PC-3 (cell line): ENCODE results near the gene DIS3L2. TPM values are rescaled to one million over a fixed set of nuclear protein-coding genes. Genes with fewer than 3 reads are reported as not detected.

Experiments
- ATAC-seq: fragments of 200-7000 bp; cut with Tn5 transposase; 2 replicates; pipeline ENCODE4 v1.9.1; 2020; ENCODE audit warnings: mild to moderate bottlenecking, moderate library complexity
- BruUV-seq: library from RNA; stranded (reverse); fragments of 400-500 nt; replicated peaks from 2 replicates; lab custom pipeline; 2021; lab: Mats Ljungman, UMichigan
- CTCF ChIA-PET: fragments of 300-600 bp; sonication (Branson Sonifier 250); formaldehyde crosslinking; loops from one replicate; lab custom pipeline; 2022; ENCODE audit warnings: antibody characterized with exemption; lab: Charles Lee
- POLR2A ChIA-PET: fragments of 300-600 bp; sonication (Branson Sonifier 250); formaldehyde crosslinking; loops from one replicate; lab custom pipeline; 2022; ENCODE audit warnings: antibody characterized with exemption; ENCODE audit not compliant: unreplicated experiment; lab: Charles Lee
- DNase-seq: peaks from one replicate; pipeline ENCODE4 v3.0.0-alpha.2; 2015
- H2AFZ ChIP-seq: fragments of 300-600 bp; sonication (generic); 2 replicates; pipeline ENCODE4 v1.6.0; 2016; ENCODE audit warnings: antibody characterized with exemption, low read length
- H3F3A ChIP-seq: fragments of 300-600 bp; sonication (generic); one replicate; pipeline ENCODE4 v1.6.0; 2017; ENCODE audit warnings: antibody characterized with exemption, low read length, control low read depth, mild to moderate bottlenecking; ENCODE audit not compliant: unreplicated experiment
- H3K27ac ChIP-seq: fragments of 300-600 bp; sonication (generic); 2 replicates; pipeline ENCODE4 v1.5.1; 2016; ENCODE audit warnings: mild to moderate bottlenecking, low read length
- H3K27me3 ChIP-seq: fragments of 300-600 bp; sonication (generic); 2 replicates; pipeline ENCODE4 v1.6.1; 2016; ENCODE audit warnings: low read length, mixed read lengths
- H3K36me3 ChIP-seq: fragments of 300-600 bp; sonication (generic); 2 replicates; pipeline ENCODE4 v1.6.1; 2016; ENCODE audit warnings: low read depth, mixed run types, low read length, mixed read lengths
- H3K4me1 ChIP-seq: fragments of 300-600 bp; sonication (generic); 2 replicates; pipeline ENCODE4 v1.5.1; 2016; ENCODE audit warnings: low read length; ENCODE audit not compliant: insufficient read depth
- H3K4me2 ChIP-seq: fragments of 300-600 bp; sonication (generic); 2 replicates; pipeline ENCODE4 v1.6.0; 2016; ENCODE audit warnings: low read length
- H3K4me3 ChIP-seq: fragments of 300-600 bp; sonication (generic); 2 replicates; pipeline ENCODE4 v1.5.1; 2016; ENCODE audit warnings: mild to moderate bottlenecking, low read length, mixed read lengths
- H3K79me2 ChIP-seq: fragments of 300-600 bp; sonication (generic); 2 replicates; pipeline ENCODE4 v1.6.1; 2017; ENCODE audit warnings: low read length, mixed read lengths
- H3K9ac ChIP-seq: fragments of 300-600 bp; sonication (generic); 2 replicates; pipeline ENCODE4 v1.6.0; 2016; ENCODE audit warnings: mild to moderate bottlenecking, low read length
- H3K9me2 ChIP-seq: fragments of 300-600 bp; sonication (generic); replicated peaks from 2 replicates; pipeline ENCODE4 v1.6.1; 2016; ENCODE audit warnings: mixed run types, low read length, mixed read lengths
- H3K9me3 ChIP-seq: fragments of 300-600 bp; sonication (generic); 2 replicates; pipeline ENCODE4 v1.6.1; 2016; ENCODE audit warnings: low read length, mixed read lengths
- H4K20me1 ChIP-seq: fragments of 300-600 bp; sonication (generic); 2 replicates; pipeline ENCODE4 v1.6.1; 2016; ENCODE audit warnings: low read length, mixed read lengths
- CTCF ChIP-seq: fragments of 300-600 bp; sonication (generic); conservative IDR thresholded peaks from 2 replicates; pipeline ENCODE4 v1.5.1; 2017; ENCODE audit warnings: antibody characterized with exemption, low read depth, mild to moderate bottlenecking, low read length
- EZH2 ChIP-seq: fragments of 300-600 bp; sonication (generic); IDR thresholded peaks from one replicate; pipeline ENCODE4 v1.6.1; 2017; ENCODE audit warnings: antibody characterized with exemption, mild to moderate bottlenecking, low read length; ENCODE audit not compliant: unreplicated experiment
- EZH2phosphoT487 ChIP-seq: fragments of 300-600 bp; sonication (generic); IDR thresholded peaks from 2 replicates; pipeline ENCODE4 v1.6.1; 2018; ENCODE audit warnings: mild to moderate bottlenecking, antibody characterized with exemption, low read length, borderline replicate concordance
- intact Hi-C: fragments of 100-400 bp; cut with micrococcal nuclease; formaldehyde crosslinking; loops from 2 replicates; pipeline ENCODE4 v1.9.0; 2023
- total RNA-seq: library from RNA; depleted of rRNA; stranded (reverse); fragments of >200 nt; gene quantifications from 2 replicates; pipeline ENCODE4 v1.2.3, GENCODE V29; 2014

DIS3L2 gene
- total RNA-seq, 1 experiment from 2014 or later = 22.8 TPM

GRCh38 chr2:232097260-232097659 lies 135.7 kb downstream of the DIS3L2 start:
- no peak for DNase-seq
- H3K36me3 ChIP-seq = peaks cover 10% of the 10 kb centered on the region
- no peaks in the 10 kb centered on the region for H3K9me2 ChIP-seq
- H3K4me2 ChIP-seq = no peak overlapping the region
- H3K9me3 ChIP-seq = no peaks in the 10 kb centered on the region
- intact Hi-C loops = no loop called here
- H4K20me1 ChIP-seq = no peaks in the 10 kb centered on the region
- H3K4me1 ChIP-seq = no peaks in the 10 kb centered on the region
- H3K4me3 ChIP-seq = no peak overlapping the region
- ATAC-seq = no peak
- ChIA-PET POLR2A (no interaction called here), CTCF (interaction anchor here (0.6 kb wide), 1 partner anchor 124 kb away, joined by 5 read pairs; no protein-coding TSS in a partner anchor)
- TF ChIP-seq EZH2 = no peak
- no peak for TF ChIP-seq CTCF
- no peak for TF ChIP-seq EZH2phosphoT487
- no peak overlapping the region for H3K9ac ChIP-seq
- H2AFZ ChIP-seq = no peak overlapping the region
- H3F3A ChIP-seq = no peaks in the 10 kb centered on the region
- no TSS peak for BruUV-seq
- H3K27me3 ChIP-seq = no peaks in the 10 kb centered on the region
- H3K79me2 ChIP-seq = no peaks in the 10 kb centered on the region
- H3K27ac ChIP-seq = no peak overlapping the region

- H3K27me3 ChIP-seq = no peaks in the 10 kb centered on the region
- no peak for DNase-seq
- TF ChIP-seq CTCF = no peak
- TF ChIP-seq EZH2phosphoT487 = no peak
- TF ChIP-seq EZH2 = no peak
- H3K27ac ChIP-seq = no peak overlapping the region
- H3K9me2 ChIP-seq = no peaks in the 10 kb centered on the region
- no TSS peak for BruUV-seq
- H3K79me2 ChIP-seq = no peaks in the 10 kb centered on the region
- no peaks in the 10 kb centered on the region for H4K20me1 ChIP-seq
- H3K4me2 ChIP-seq = no peak overlapping the region
- ChIA-PET CTCF (interaction anchor here (0.6 kb wide), 1 partner anchor 125 kb away, joined by 5 read pairs; no protein-coding TSS in a partner anchor), POLR2A (no interaction called here)
- H3K4me1 ChIP-seq = no peaks in the 10 kb centered on the region
- H3K9ac ChIP-seq = no peak overlapping the region
- no peaks in the 10 kb centered on the region for H3F3A ChIP-seq
- H2AFZ ChIP-seq = no peak overlapping the region
- H3K4me3 ChIP-seq = no peak overlapping the region
- peaks cover 10% of the 10 kb centered on the region for H3K36me3 ChIP-seq
- H3K9me3 ChIP-seq = no peaks in the 10 kb centered on the region
- intact Hi-C loops = no loop called here
- no peak for ATAC-seq
These were observed 136.2 kb downstream of the DIS3L2 start for GRCh38 chr2:232097758-232098157.

- intact Hi-C loops = no loop called here
- POLR2A ChIA-PET = no interaction called here
- H3K9me2 ChIP-seq = no peaks in the 10 kb centered on the region
- no peaks in the 10 kb centered on the region for H3F3A ChIP-seq
- no peaks in the 10 kb centered on the region for H3K4me1 ChIP-seq
- ATAC-seq = no peak
- H3K9me3 ChIP-seq = no peaks in the 10 kb centered on the region
- H3K27ac ChIP-seq = no peak overlapping the region
- no peaks in the 10 kb centered on the region for H3K79me2 ChIP-seq
- no peak for TF ChIP-seq CTCF
- TF ChIP-seq EZH2phosphoT487 = no peak
- H3K36me3 ChIP-seq = no peaks in the 10 kb centered on the region
- H4K20me1 ChIP-seq = no peaks in the 10 kb centered on the region
- CTCF ChIA-PET = no interaction called here
- no peak overlapping the region for H2AFZ ChIP-seq
- no peak overlapping the region for H3K4me3 ChIP-seq
- DNase-seq = no peak
- H3K9ac ChIP-seq = no peak overlapping the region
- no peaks in the 10 kb centered on the region for H3K27me3 ChIP-seq
- no TSS peak for BruUV-seq
- no peak overlapping the region for H3K4me2 ChIP-seq
These were observed 140.9 kb downstream of the DIS3L2 start for GRCh38 chr2:232102380-232102779.
